ENCODE data around the gene MTHFD2L.

GRCh38 chr4:74148205-74148604 is 9.7 kb upstream of the MTHFD2L start:
- no peak for TF ChIP-seq MAX (IDR thresholded peaks at IDR 0.05)
- TF ChIP-seq CREB1 (IDR thresholded peaks at IDR 0.05; ENCODE audit: low read depth), result no peak
- TF ChIP-seq ZBTB7A (IDR thresholded peaks at IDR 0.05; ENCODE audit: low read depth), result no peak
- no peak for TF ChIP-seq USF1 (IDR thresholded peaks at IDR 0.05)
- TF ChIP-seq CEBPB (IDR thresholded peaks at IDR 0.05), result no peak
- no peak for TF ChIP-seq YY1 (IDR thresholded peaks at IDR 0.05; ENCODE audit: low read depth)

Data from Ishikawa (cell line).